H1 (cell line): ENCODE data around the gene ATG16L2. TPM values are rescaled to one million over a fixed set of nuclear protein-coding genes. Genes with fewer than 3 reads are reported as not detected.

Source experiments
- CTCF ChIA-PET: fragments of 300-600 bp; sonication (Branson Sonifier 250); formaldehyde crosslinking; loops from one replicate; lab custom pipeline; 2021; ENCODE audit not compliant: partially characterized antibody; lab: Charles Lee
- POLR2A ChIA-PET: fragments of 300-600 bp; sonication (Branson Sonifier 250); formaldehyde crosslinking; loops from one replicate; lab custom pipeline; 2021; ENCODE audit warnings: inconsistent platforms; ENCODE audit not compliant: partially characterized antibody; lab: Charles Lee
- DNase-seq, 2 experiments: peaks; one replicate each; pipeline versions ENCODE4 v3.0.0 to v3.0.0-alpha.2; 2010 to 2022; ENCODE audit warnings: low spot score in 2 of 2, low read depth in 1 of 2, mixed read lengths in 1 of 2
- FAIRE-seq: peaks from 2 replicates; lab custom pipeline; 2011; peaks lifted over from hg19 to GRCh38; lab: Jason Lieb, UNC
- H2AFZ ChIP-seq: 2 replicates; pipeline ENCODE4 v1.8.1; 2012; ENCODE audit warnings: low read length, inconsistent platforms
- H2AK5ac ChIP-seq: 2 replicates; pipeline ENCODE4 v1.6.1; 2013; ENCODE audit warnings: low read depth, low read length
- H2BK120ac ChIP-seq: replicated peaks from 2 replicates; pipeline ENCODE3; 2013; ENCODE audit warnings: low read depth, low read length, inconsistent platforms
- H2BK12ac ChIP-seq: 2 replicates; pipeline ENCODE4 v1.6.1; 2013; ENCODE audit warnings: low read depth, low read length
- H2BK15ac ChIP-seq: 2 replicates; pipeline ENCODE4 v1.6.1; 2013; ENCODE audit warnings: low read length
- H2BK20ac ChIP-seq: 2 replicates; pipeline ENCODE4 v1.6.1; 2013; ENCODE audit warnings: low read length
- H2BK5ac ChIP-seq: 2 replicates; pipeline ENCODE4 v1.6.1; 2013; ENCODE audit warnings: low read depth, low read length
- H3K14ac ChIP-seq: 2 replicates; pipeline ENCODE4 v1.6.1; 2013; ENCODE audit warnings: inconsistent platforms; ENCODE audit not compliant: insufficient read length
- H3K18ac ChIP-seq: 2 replicates; pipeline ENCODE4 v1.6.1; 2013; ENCODE audit warnings: low read length; ENCODE audit errors: extremely low read depth
- H3K23ac ChIP-seq: 2 replicates; pipeline ENCODE4 v1.6.1; 2013; ENCODE audit warnings: inconsistent platforms; ENCODE audit not compliant: insufficient read length
- H3K23me2 ChIP-seq: 2 replicates; pipeline ENCODE4 v1.6.1; 2013; ENCODE audit warnings: low read depth, low read length
- H3K27ac ChIP-seq: 2 replicates; pipeline ENCODE4 v1.6.1; 2011; ENCODE audit warnings: low read depth, low read length, inconsistent platforms
- H3K27me3 ChIP-seq, 4 experiments: replicated peaks in 1 of 4; 1 replicate in 1 of 4; 2 replicates in 3 of 4; pipeline versions ENCODE4 v1.6.1 to v1.8.1; 2011 to 2013; ENCODE audit warnings: low read length in 3 of 4, mild to moderate bottlenecking in 3 of 4, inconsistent platforms in 2 of 4, mixed read lengths in 2 of 4, moderate library complexity in 1 of 4; ENCODE audit not compliant: control insufficient read depth in 3 of 4, insufficient read depth in 3 of 4; ENCODE audit errors: extremely low read depth in 1 of 4
- H3K36me3 ChIP-seq, 4 experiments: 2 replicates each; pipeline versions ENCODE4 v1.6.1 to v1.8.1; 2011 to 2013; ENCODE audit warnings: mild to moderate bottlenecking in 4 of 4, low read length in 3 of 4, moderate library complexity in 2 of 4, control low read depth in 1 of 4, inconsistent platforms in 1 of 4; ENCODE audit not compliant: insufficient read depth in 4 of 4, control insufficient read depth in 2 of 4
- H3K4ac ChIP-seq: replicated peaks from 2 replicates; pipeline ENCODE3; 2013; ENCODE audit warnings: low read length, low read depth, mixed read lengths, inconsistent platforms; ENCODE audit not compliant: insufficient read length
- H3K4me1 ChIP-seq, 4 experiments: replicated peaks in 1 of 4; 1 replicate in 1 of 4; 2 replicates in 3 of 4; pipeline versions ENCODE4 v1.6.1 to v1.8.1; 2011 to 2013; ENCODE audit warnings: low read length in 3 of 4, inconsistent platforms in 2 of 4, mixed read lengths in 1 of 4; ENCODE audit not compliant: insufficient read depth in 4 of 4, control insufficient read depth in 3 of 4
- H3K4me2 ChIP-seq, 2 experiments: 2 replicates each; pipeline versions ENCODE4 v1.6.1 to v1.8.1; 2011 to 2013; ENCODE audit warnings: low read depth in 2 of 2, low read length in 2 of 2, control low read depth in 1 of 2, inconsistent platforms in 1 of 2, mild to moderate bottlenecking in 1 of 2; ENCODE audit not compliant: insufficient read depth in 1 of 2
- H3K4me3 ChIP-seq, 4 experiments: fragments of 200-600, 300-600 bp in 1 of 4; sonication (generic), shearing (Covaris generic), sonication (Bioruptor Twin) in 1 of 4; 2 replicates each; pipeline versions ENCODE4 v1.5.1 to v1.8.1; 2011 to 2016; ENCODE audit warnings: low read length in 4 of 4, low read depth in 3 of 4, control low read depth in 2 of 4, inconsistent platforms in 2 of 4, mild to moderate bottlenecking in 2 of 4, mixed read lengths in 1 of 4, moderate library complexity in 1 of 4; ENCODE audit not compliant: insufficient read depth in 2 of 4; ENCODE audit errors: extremely low read depth in 1 of 4
- H3K56ac ChIP-seq: replicated peaks from 2 replicates; pipeline ENCODE3; 2013; ENCODE audit warnings: low read depth, mild to moderate bottlenecking, mixed read lengths, low read length, inconsistent platforms; ENCODE audit not compliant: insufficient read length
- H3K79me1 ChIP-seq: 2 replicates; pipeline ENCODE4 v1.6.1; 2013; ENCODE audit warnings: low read depth, low read length, control low read depth
- H3K79me2 ChIP-seq, 2 experiments: 2 replicates each; pipeline versions ENCODE4 v1.6.1 to v1.8.1; 2012 to 2013; ENCODE audit warnings: low read length in 2 of 2, mild to moderate bottlenecking in 2 of 2, inconsistent platforms in 1 of 2; ENCODE audit not compliant: insufficient read depth in 2 of 2, control insufficient read depth in 1 of 2
- H3K9ac ChIP-seq, 4 experiments: replicated peaks in 1 of 4; 1 replicate in 1 of 4; 2 replicates in 3 of 4; pipeline versions ENCODE4 v1.6.1 to v1.8.1; 2011 to 2013; ENCODE audit warnings: low read depth in 3 of 4, low read length in 3 of 4, control low read depth in 2 of 4, mild to moderate bottlenecking in 2 of 4, moderate library complexity in 2 of 4, inconsistent platforms in 1 of 4; ENCODE audit errors: extremely low read depth in 1 of 4
- H3K9me3 ChIP-seq, 2 experiments: 2 replicates each; pipeline versions ENCODE4 v1.6.1 to v1.8.1; 2012 to 2013; ENCODE audit warnings: mild to moderate bottlenecking in 2 of 2, moderate library complexity in 2 of 2, control low read depth in 1 of 2, inconsistent platforms in 1 of 2, low read depth in 1 of 2, low read length in 1 of 2, mixed read lengths in 1 of 2; ENCODE audit not compliant: insufficient read depth in 2 of 2
- H4K20me1 ChIP-seq, 2 experiments: replicated peaks in 1 of 2; 2 replicates each; pipeline versions ENCODE3 to v1.8.1; 2011 to 2013; ENCODE audit warnings: inconsistent platforms in 2 of 2, low read length in 2 of 2, mild to moderate bottlenecking in 1 of 2; ENCODE audit not compliant: insufficient read depth in 2 of 2, control insufficient read depth in 1 of 2
- H4K5ac ChIP-seq: 2 replicates; pipeline ENCODE4 v1.6.1; 2013; ENCODE audit warnings: low read length, low read depth, mixed read lengths, inconsistent platforms; ENCODE audit not compliant: insufficient read length
- H4K8ac ChIP-seq: 2 replicates; pipeline ENCODE4 v1.8.0; 2013; ENCODE audit warnings: mild to moderate bottlenecking, moderate library complexity, low read length, inconsistent platforms; ENCODE audit not compliant: insufficient read depth; ENCODE audit errors: extremely low read depth
- H4K91ac ChIP-seq: replicated peaks from 2 replicates; pipeline ENCODE3; 2013; ENCODE audit warnings: low read length, mixed read lengths, inconsistent platforms; ENCODE audit not compliant: insufficient read length
- CREB1 ChIP-seq: IDR thresholded peaks from 2 replicates; pipeline ENCODE4 v1.6.1; 2012; ENCODE audit warnings: inconsistent platforms
- FOSL1 ChIP-seq: IDR thresholded peaks from 2 replicates; pipeline ENCODE4 v1.6.1; 2011; ENCODE audit warnings: mild to moderate bottlenecking, low read depth, low read length, moderate library complexity; ENCODE audit not compliant: insufficient read depth
- KDM4A ChIP-seq: IDR thresholded peaks from one replicate; pipeline ENCODE4 v1.7.1; 2012; ENCODE audit warnings: low read depth, mild to moderate bottlenecking, moderate library complexity, low read length, inconsistent platforms; ENCODE audit not compliant: severe bottlenecking
- MAFK ChIP-seq: IDR thresholded peaks from 2 replicates; pipeline ENCODE4 v1.6.1; 2012; ENCODE audit warnings: low read depth, mild to moderate bottlenecking, improper control_type of control experiment, low read length
- NANOG ChIP-seq: IDR thresholded peaks from 2 replicates; pipeline ENCODE4 v1.6.1; 2011; ENCODE audit warnings: low read length, low read depth, mild to moderate bottlenecking, inconsistent platforms; ENCODE audit not compliant: insufficient read depth, poor library complexity, severe bottlenecking
- SAP30 ChIP-seq: fragments of 300-600 bp; sonication (generic); IDR thresholded peaks from 2 replicates; pipeline ENCODE4 v1.7.1; 2012; ENCODE audit warnings: low read length, moderate library complexity, mild to moderate bottlenecking, inconsistent platforms; ENCODE audit not compliant: insufficient read depth, insufficient replicate concordance
- SIN3A ChIP-seq, 2 experiments: IDR thresholded peaks in 1 of 2; conservative IDR thresholded peaks in 1 of 2; 2 replicates each; pipeline ENCODE4 v1.6.1; 2011 to 2012; ENCODE audit warnings: low read length in 2 of 2, improper control_type of control experiment in 1 of 2, low read depth in 1 of 2, mild to moderate bottlenecking in 1 of 2
- SRF ChIP-seq: IDR thresholded peaks from 2 replicates; pipeline ENCODE4 v1.6.1; 2011; ENCODE audit warnings: mild to moderate bottlenecking, low read depth, low read length, moderate library complexity
- WGBS, 2 experiments: shearing (Covaris generic) in 1 of 2; methylation state at CpG; one replicate each; pipeline versions ENCODE4 v1.1.6 to v1.1.7; 2013 to 2015; ENCODE audit warnings: low lambda C conversion rate in 2 of 2, mixed read lengths in 2 of 2, inconsistent platforms in 1 of 2, low coverage in 1 of 2, missing lambda C conversion rate in 1 of 2; ENCODE audit not compliant: insufficient replicate concordance in 2 of 2, insufficient coverage in 1 of 2, insufficient read length in 1 of 2; ENCODE audit errors: extremely low coverage in 1 of 2, missing lambda C conversion rate in 1 of 2; 5-methylcytosine and 5-hydroxymethylcytosine counted together
- polyA plus RNA-seq, 7 experiments: library from polyadenylated mRNA; depleted of rRNA in 3 of 7; stranded (reverse) in 5 of 7; unstranded in 2 of 7; fragments of >200 nt in 5 of 7; fragments of 200-250 nt in 2 of 7; gene quantifications; 1 replicate in 5 of 7; 2 replicates in 1 of 7; 4 replicates in 1 of 7; pipeline versions ENCODE4 v1.2.1 to v1.2.3, GENCODE V29; 2011 to 2013; ENCODE audit warnings: missing spikeins in 2 of 7, mixed read lengths in 2 of 7
- total RNA-seq: library from RNA; stranded (reverse); fragmentation: NEBNext Ultra II Directional; extraction: Animal tissue kit (Norgen Biotek cat#: 25700); gene quantifications from 2 replicates; pipeline ENCODE4 v1.2.1, GENCODE V29; 2021
- TF ChIP-seq, protein P1 (sequence below): IDR thresholded peaks from 2 replicates; pipeline ENCODE4 v1.6.1; 2012; ENCODE audit warnings: inconsistent platforms
- TF ChIP-seq, protein P2 (sequence below): IDR thresholded peaks from 2 replicates; pipeline ENCODE4 v1.6.1; 2011; ENCODE audit warnings: low read length, improper control_type of control experiment

The ATG16L2 gene
- total and polyA plus RNA-seq, 2 of the 8 experiments (the other 6 are each of a cell fraction or from before 2014, with no cell fraction given) = 11.0 to 18.5 TPM

DNA sequence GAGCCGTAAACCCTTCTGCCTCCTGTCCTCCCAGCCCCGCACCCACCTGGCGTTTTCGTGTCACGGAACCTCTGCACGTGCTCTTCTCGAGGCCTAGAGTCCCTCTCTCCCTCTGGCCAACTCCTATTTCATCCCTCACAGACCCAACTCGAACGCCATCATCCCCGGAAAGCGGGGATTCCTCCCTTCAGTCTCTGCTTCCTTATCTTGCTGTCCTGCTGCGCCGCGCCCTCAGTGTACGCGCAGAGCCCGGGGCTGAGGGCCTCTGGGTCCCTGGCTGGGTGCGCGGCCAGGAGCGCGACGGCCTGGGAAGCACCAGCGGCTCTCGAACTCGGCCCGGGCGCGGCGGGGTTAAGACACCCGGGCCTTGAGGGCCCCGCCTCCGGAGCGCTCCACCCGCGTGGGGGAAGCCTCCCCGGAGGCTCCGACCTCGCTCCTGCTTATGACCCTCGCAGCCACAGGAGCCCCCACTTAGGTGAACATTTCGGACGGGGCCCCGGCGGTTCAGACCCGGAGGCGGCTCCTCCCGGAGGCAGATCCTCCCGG is 398 bp upstream of the ATG16L2 start:
- FAIRE-seq = no peak
- DNase-seq = no peak
- WGBS, 2 experiments = 5% methylated on average over 43 of the region's 47 CpGs; no CpG with 5 or more reads in 1 of the 2 experiments
- TF ChIP-seq MAFK = no peak
- no peak for TF ChIP-seq FOSL1
- no peak for TF ChIP-seq NANOG
- TF ChIP-seq SIN3A (conservative IDR thresholded peaks at IDR 0.05 in 1 of 2, IDR thresholded peaks at IDR 0.05 in 1 of 2; ENCODE audit: low read depth in 1 of 2, low read length in 2 of 2) = no peak
- TF ChIP-seq SAP30 = no peak
- no peak for TF ChIP-seq SRF
- TF ChIP-seq, protein P1, sequence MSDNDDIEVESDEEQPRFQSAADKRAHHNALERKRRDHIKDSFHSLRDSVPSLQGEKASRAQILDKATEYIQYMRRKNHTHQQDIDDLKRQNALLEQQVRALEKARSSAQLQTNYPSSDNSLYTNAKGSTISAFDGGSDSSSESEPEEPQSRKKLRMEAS = peak; percentile 96
- TF ChIP-seq, protein P2, sequence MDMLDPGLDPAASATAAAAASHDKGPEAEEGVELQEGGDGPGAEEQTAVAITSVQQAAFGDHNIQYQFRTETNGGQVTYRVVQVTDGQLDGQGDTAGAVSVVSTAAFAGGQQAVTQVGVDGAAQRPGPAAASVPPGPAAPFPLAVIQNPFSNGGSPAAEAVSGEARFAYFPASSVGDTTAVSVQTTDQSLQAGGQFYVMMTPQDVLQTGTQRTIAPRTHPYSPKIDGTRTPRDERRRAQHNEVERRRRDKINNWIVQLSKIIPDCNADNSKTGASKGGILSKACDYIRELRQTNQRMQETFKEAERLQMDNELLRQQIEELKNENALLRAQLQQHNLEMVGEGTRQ = no peak
- TF ChIP-seq CREB1 = no peak
- no peak for TF ChIP-seq KDM4A

More for the DNA sequence above, 398 bp upstream of the ATG16L2 start:
- H3K27me3 ChIP-seq = peaks cover 0 to 7% (median 4%) of the 10 kb centered on the region in 4 experiments; a peak in 4 of 7 replicates
- H3K56ac ChIP-seq = peak overlapping the region; percentile 91
- H4K5ac ChIP-seq = peak overlapping the region; percentile 91
- H3K4me1 ChIP-seq = peaks cover 0 to 15% (median 9%) of the 10 kb centered on the region in 4 experiments; a peak in 5 of 7 replicates
- H3K9ac ChIP-seq = peak overlapping the region; percentile 83 to 91 (median 88)
- peak overlapping the region; percentile 90 for H3K18ac ChIP-seq
- CTCF ChIA-PET = interaction anchor here (0.7 to 5.7 kb wide), 22 partner anchors 15 to 761 kb away, joined by 3 to 51 read pairs (median 4); partner anchors contain the start of gene STARD10
- H4K8ac ChIP-seq = peak overlapping the region; percentile 94
- H3K79me2 ChIP-seq = peaks cover 0 to 2% of the 10 kb centered on the region in 2 experiments; a peak in 1 of 4 replicates
- peak overlapping the region; percentile 19 for H2AFZ ChIP-seq
- H3K4ac ChIP-seq = peak overlapping the region; percentile 75
- no peak overlapping the region for H3K14ac ChIP-seq
- H3K9me3 ChIP-seq = no peaks in the 10 kb centered on the region
- peak overlapping the region; percentile 60 for H2BK5ac ChIP-seq
- H3K23ac ChIP-seq = no peak overlapping the region
- H3K27ac ChIP-seq = peak overlapping the region; percentile 93
- H4K91ac ChIP-seq = peak overlapping the region; percentile 95
- H3K4me3 ChIP-seq = peak overlapping the region; percentile 58 to 84 (median 79)
- peak overlapping the region; percentile 75 to 97 for H3K4me2 ChIP-seq
- no peak overlapping the region for H2BK20ac ChIP-seq
- H3K36me3 ChIP-seq = 0 out of 8 replicates have a peak, but pooled peaks cover 0 to 3% (median 0%) of the 10 kb centered on the region in 4 experiments
- H2AK5ac ChIP-seq = no peak overlapping the region
- H2BK15ac ChIP-seq = no peak overlapping the region
- peaks cover 0 to 6% of the 10 kb centered on the region in 2 experiments for H4K20me1 ChIP-seq
- peak overlapping the region; percentile 60; the same call in 1 of the 2 replicates for H2BK12ac ChIP-seq
- POLR2A ChIA-PET = interaction anchor here (0.9 to 1.9 kb wide), 9 partner anchors 9 to 137 kb away, joined by 3 to 13 read pairs (median 3); partner anchors contain the start of gene STARD10
- H2BK120ac ChIP-seq = peak overlapping the region; percentile 94
- peaks cover 12% of the 10 kb centered on the region; the same call in 1 of the 2 replicates for H3K23me2 ChIP-seq
- no peaks in the 10 kb centered on the region for H3K79me1 ChIP-seq
